GM18517 (cell line): ENCODE data around the gene CAMK2A.

Experiments used
- ATAC-seq: cut with Tn5 transposase; IDR thresholded peaks from one replicate; pipeline ENCODE4 v1.9.1; 2021; ENCODE audit warnings: mild to moderate bottlenecking, moderate library complexity; ENCODE audit not compliant: unreplicated experiment

CAMK2A gene

GRCh38 chr5:150283904-150284303, 5.7 kb downstream of the CAMK2A start:
- ATAC-seq: no peak

GRCh38 chr5:150281987-150282386, 7.6 kb downstream of the CAMK2A start:
- no peak for ATAC-seq

GRCh38 chr5:150279330-150280020, 10.1 kb downstream of the CAMK2A start:
- ATAC-seq: no peak

GRCh38 chr5:150278916-150279315, 10.7 kb downstream of the CAMK2A start:
- no peak for ATAC-seq

GRCh38 chr5:150278046-150278730, 11.4 kb downstream of the CAMK2A start:
- ATAC-seq: no peak

GRCh38 chr5:150277043-150277442, 12.5 kb downstream of the CAMK2A start:
- ATAC-seq: no peak

GRCh38 chr5:150274811-150275210, 14.8 kb downstream of the CAMK2A start:
- ATAC-seq: no peak

- no peak for ATAC-seq
These were observed 17.0 kb downstream of the CAMK2A start for GRCh38 chr5:150272531-150272930.

GRCh38 chr5:150271923-150272322, 17.6 kb downstream of the CAMK2A start:
- ATAC-seq: no peak

GRCh38 chr5:150271296-150271692, 18.3 kb downstream of the CAMK2A start:
- ATAC-seq: no peak

GRCh38 chr5:150270541-150271295, 18.9 kb downstream of the CAMK2A start:
- ATAC-seq: no peak

GRCh38 chr5:150266871-150267291, 22.7 kb downstream of the CAMK2A start:
- no peak for ATAC-seq

- ATAC-seq: no peak
These were observed 23.6 kb downstream of the CAMK2A start for GRCh38 chr5:150265870-150266383.

- no peak for ATAC-seq
These were observed 24.6 kb downstream of the CAMK2A start for GRCh38 chr5:150264667-150265603.

- no peak for ATAC-seq
These were observed 25.6 kb downstream of the CAMK2A start for GRCh38 chr5:150263801-150264621.

GRCh38 chr5:150263375-150263775, 26.2 kb downstream of the CAMK2A start:
- no peak for ATAC-seq

GRCh38 chr5:150262502-150262901, 27.1 kb downstream of the CAMK2A start:
- no peak for ATAC-seq

- no peak for ATAC-seq
These were observed 28.3 kb downstream of the CAMK2A start for GRCh38 chr5:150261231-150261630.

- no peak for ATAC-seq
These were observed 31.4 kb downstream of the CAMK2A start for GRCh38 chr5:150258130-150258529.

- no peak for ATAC-seq
These were observed 32.1 kb downstream of the CAMK2A start for GRCh38 chr5:150257424-150257823.
